ENCODE measurements around the gene CERS6.
"Not testable (repeated sequence)": the region's sequence is repeated elsewhere in the genome, so short reads cannot be mapped to it uniquely, and the experiment has no call there.

Gene CERS6

DNA sequence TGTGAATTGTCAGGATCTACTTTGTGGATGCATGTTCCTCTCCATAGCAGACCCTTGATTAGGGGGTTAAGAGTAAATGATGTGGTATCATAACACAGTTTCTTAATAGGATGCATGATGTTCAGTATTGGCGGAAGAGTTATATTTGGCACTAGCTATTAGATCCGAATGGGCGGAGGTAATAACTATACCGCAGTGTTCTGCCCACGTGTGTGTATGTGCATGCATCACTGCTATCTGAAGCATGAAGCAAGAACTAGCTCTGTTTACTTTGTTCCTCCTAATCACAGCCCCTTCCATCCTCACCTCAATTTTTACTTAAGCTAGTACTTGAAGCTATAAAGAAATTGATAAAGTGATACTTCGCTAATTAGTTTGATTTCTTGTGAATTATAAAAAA is 186.8 kb downstream of the CERS6 start:
- DNase-seq (ENCODE audit: low spot score): no peak

DNA sequence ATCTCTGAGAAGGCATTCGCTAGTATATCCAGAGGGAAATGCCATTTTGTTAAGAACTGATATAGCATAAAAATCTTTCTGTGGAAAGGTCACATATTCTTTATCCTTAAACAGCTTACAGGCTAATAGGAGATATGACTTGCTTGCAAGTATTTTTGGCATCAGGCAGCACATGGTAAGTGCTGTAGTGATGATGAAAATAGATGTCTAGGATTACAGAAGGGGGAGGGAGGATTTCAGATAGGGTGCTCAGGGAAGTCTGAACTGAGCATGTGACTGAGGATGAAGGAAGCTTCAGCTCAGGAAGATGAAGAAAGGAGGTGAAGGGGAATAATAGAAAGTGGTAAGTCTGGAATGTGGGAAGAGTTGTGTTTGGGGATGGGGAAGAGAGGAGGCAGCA is 187.9 kb downstream of the CERS6 start:
- no peak for DNase-seq (ENCODE audit: low spot score)

DNA sequence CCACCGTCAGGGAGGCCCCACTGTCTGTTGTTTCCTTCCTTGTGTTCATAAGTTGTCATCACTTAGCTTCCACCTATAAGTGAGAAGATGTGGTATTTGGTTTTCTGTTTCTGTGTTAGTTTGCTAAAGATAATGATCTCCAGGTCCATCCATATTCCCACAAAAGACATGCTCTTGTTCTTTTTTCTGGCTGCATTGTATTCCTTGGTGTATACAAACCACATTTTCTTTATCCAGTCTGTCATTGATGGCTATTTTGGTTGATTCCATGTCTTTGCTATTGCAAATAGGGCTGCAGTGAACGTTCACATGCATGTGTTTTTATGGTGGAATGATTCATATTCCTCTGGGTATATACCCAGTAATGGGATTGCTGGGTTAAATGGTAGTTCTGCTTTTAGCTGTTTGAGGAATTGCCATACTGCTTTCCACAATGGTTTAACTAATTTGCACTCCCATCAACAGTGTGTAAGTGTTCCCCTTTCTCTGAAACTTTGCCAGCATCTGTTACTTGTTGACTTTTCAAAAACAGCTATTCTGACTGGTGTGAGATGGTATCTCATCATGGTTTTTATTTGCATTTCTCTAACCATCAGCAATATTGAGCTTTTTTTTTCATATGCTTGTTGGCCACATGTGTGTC is 189.7 kb downstream of the CERS6 start:
- DNase-seq (ENCODE audit: low spot score): no peak

DNA sequence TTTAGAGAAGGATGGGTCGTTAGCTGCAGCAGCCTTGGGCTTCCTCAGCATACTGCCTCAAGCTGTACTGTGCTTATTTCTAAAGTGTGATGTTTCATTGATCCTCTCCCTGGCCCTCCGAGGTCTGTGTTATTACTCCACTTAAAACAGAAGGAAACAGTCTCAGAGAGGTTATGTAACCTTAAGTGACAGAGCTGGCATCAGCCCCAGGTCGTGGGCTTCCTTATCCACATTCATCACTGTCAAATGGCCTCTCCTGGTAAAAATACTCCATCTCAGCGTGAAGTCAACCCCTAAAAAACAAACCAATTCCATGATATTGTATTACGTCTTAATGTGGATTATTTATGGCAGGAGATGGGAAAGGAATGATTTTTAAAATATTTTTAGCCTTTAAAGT is 193.0 kb downstream of the CERS6 start:
- no peak for DNase-seq (ENCODE audit: low spot score)

DNA sequence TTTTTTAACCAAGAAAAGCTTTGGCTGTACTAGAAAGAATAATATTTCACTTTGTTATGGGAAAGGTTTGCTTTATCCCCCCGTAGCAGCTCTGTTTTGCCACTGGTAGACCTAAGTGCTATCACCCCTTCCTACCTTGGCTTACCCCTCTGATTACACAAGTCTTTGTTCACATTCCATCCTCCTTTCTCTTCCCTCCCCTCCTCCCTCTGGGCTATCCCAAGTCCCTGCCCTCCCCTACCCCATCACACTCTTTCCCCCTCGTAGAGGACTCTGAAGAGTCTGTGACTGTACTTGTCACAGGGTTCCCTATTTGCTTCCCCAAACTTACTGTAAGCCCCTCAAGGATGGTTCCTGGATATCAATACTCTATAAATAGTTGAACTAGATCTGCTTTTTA is 193.5 kb downstream of the CERS6 start:
- no peak for DNase-seq (ENCODE audit: low spot score)

DNA sequence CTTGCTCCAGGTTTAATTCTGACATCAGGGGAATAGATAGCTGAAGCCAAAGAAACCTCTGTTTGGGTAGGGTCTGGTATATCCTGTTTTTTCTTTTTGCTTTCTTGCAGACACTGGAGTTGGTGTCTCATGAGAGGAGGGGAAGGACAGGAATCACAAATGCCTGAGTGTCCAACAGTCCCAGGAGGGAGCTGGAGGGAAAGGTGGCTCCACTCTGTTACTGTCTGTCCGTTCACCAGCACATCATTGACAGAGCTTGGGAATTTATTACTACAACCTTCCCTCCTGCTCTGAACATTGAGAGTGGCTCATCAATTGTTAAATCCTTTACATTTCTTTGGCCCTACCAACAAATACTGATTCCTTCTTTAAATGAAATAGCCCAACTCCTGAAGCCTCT is 194.1 kb downstream of the CERS6 start:
- no peak for DNase-seq (ENCODE audit: low spot score)

DNA sequence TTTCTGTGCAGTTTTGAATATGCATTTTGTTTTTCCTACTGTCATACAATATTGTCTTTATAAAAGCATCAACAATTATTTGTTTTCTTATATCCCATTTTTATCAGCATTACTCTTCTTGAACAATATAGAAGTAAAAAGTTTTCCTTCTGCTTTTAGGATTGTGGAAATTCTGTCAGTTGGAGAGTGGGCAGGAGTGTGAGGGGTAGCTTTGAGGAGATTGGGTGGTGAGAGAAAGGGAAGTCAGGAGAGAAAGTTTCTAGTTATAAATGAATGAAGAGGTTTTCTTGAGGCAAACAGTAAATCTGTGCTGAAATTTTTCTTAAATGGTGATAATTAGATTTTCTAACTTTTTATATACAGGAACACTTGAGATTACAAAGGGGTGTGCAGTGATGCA is 194.7 kb downstream of the CERS6 start:
- no peak for DNase-seq (ENCODE audit: low spot score)

DNA sequence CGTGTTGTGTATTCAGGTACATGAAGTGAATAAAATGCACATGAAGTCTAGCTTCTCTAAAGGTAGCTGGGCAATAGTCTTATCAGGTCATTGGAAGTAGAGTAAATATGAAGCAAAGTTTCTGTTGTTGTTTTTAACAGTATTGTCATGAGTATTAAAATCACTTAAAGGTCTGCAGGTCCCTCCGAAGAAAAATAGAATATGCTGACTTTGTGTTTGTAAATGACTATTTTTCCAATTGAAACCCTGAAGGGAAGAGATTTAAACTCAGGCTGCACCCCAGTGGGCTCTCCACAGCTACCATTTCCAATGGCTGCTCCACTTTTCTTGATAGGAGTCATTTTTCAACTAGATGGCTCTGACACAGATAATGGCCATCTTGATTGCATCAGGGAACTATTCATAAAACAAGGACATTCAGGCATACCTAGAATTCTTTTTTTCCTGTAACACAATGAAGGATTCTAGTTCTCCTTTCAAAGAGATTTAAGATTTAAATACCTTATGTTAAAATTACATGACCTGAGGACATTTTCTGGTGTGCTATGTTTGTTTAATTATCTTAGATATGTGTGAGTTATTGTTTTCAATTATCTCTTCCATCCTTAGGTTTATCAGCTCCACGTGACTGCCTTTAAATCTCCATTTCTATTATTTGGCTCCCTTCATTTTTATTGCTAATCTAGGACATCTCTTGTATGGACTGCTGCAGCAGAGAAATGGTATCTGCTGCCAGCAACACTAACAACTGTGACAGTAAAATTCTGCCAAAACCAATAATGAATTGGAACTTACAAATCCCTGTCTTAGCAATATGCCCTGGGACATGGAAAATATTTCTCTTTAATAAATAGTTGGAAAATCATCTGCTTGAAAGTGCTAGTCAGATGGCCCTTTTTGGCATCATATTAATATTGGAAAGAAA is 197.2 kb downstream of the CERS6 start:
- DNase-seq (ENCODE audit: low spot score): no peak

DNA sequence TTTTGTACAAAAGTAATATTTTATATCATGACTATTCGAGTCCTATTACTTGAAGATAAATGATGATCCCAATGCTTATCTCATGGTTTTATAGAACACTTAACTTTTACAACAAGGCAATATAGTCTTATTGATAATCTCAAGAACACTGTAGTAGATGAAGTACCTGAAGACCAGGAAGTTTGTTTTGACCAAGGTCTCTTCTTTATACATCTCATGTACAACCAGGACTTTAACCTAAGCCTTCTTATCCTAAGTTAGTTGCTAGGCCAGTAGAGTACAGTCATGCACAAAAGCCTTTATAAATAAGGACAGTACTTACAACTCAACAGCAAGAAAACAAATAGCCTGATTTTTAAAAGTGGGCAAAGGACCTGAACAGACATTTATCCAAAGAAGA is 198.6 kb downstream of the CERS6 start:
- DNase-seq (ENCODE audit: low spot score): no peak

DNA sequence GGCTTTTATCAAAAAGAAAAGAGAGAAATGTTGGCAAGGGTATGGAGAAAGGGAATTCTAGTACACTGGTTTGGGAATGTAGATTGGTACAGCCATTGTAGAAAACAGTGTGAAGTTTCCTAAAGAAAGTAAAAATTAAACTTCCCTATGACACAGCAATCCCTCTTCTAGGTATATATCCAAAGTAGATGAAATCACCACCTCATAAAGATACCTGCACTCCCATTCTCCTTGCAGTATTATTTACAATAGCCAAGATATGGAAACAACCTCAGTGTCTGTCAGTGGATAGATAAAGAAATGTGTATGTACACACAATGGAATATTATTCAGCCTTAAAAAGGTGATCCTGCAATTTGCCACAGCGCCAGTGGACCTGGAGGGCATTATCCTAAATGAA is 199.1 kb downstream of the CERS6 start:
- no peak for DNase-seq (ENCODE audit: low spot score)

DNA sequence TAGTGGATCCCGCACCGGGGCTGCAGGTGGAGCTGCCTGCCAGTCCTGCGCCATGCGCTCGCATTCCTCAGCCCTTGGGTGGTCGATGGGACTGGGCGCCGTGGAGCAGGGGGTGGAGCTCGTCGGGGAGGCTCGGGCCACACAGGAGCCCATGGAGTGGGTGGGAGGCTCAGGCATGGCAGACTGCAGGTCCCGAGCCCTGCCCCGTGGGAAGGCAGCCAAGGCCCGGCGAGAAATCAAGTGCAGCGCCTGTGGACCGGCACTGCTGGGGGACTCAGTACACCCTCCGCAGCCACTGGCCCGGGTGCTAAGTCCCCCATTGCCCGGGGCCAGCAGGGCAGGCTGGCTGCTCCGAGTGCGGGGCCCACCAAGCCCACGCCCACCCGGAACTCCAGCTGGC is 201.3 kb downstream of the CERS6 start:
- not testable (repeated sequence) for DNase-seq (ENCODE audit: low spot score)

DNA sequence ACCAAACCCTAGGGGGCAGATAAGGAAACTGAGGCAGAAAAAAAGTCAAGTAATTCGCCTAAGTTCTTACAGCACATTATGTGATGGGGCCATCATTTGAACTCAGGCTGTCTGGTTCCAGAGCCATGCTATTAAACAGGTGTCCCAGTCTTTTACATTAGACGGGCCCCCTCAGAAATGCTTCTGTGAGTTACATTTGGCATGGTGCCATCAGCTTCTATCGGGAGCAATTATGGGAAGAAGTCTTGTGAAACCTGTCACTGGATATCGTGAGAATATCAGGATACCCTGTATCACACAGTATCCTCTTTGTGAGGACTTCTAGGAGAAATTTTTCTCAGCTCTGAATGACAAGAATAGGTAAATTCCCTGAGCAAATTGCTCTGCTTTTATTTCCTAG is 202.6 kb downstream of the CERS6 start:
- DNase-seq (ENCODE audit: low spot score): no peak

DNA sequence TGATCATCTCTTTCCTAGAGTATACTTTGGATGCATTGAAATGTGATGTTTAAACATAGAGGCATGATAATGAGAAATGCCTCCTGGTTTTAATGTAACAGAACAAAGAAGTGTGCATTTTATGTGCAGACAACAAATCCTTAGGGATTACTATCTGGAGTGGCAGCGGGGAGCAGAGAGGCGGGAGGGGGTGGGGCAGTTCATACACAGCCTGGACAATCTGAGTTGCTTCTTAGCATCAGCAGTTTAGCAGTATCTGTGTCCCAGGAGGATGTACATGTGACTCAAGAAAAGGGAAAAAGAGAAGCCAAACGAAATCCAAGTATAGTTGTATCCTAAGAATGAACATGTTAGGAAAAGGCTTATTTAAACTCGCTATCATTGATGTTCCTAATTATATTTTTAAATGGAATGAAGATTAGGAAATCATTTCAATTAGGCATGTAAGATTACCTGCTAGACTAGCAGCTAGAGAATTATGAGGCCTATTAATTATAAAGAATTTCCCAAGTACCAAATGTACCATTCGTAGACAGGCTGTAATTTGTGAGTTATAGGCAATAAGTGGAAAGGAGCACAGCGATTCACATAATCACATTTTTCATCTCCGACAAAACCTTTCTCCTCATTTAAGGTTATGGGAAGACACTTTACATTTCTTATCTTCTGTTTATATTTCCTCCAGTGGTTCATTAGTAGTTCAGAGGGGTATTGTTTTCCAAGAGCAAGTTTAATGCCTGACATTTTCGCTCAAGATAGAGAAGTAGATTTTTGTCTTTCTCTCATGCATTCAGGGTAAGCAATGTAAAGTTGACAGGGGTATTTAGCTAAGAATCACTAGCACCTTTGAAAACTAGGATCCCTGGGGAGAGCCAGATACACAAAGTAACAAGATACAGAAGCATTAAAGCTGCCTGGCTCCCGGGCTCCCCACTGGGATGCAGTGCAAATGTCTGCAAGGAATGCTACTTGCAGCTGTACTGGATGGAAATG is 205.1 kb downstream of the CERS6 start:
- no peak for DNase-seq (ENCODE audit: low spot score)

DNA sequence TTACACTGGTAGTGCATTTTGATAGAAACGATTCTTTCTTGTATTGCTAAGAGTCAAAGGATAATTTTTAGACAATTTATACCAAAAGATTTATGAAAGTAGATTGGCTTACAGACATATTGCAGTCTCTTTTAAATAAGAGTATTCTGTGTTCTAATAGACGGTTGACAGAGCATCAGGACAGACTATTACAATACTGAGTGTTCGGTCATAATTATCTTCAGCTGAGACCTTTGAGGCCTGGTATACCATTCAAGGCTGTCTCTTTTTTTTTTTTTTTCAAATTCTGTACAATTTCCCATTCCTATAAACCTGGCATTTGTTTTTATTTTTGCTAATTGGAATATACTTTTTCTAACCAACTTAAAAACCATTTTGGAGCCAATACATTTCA is 205.8 kb downstream of the CERS6 start:
- DNase-seq (ENCODE audit: low spot score): no peak

DNA sequence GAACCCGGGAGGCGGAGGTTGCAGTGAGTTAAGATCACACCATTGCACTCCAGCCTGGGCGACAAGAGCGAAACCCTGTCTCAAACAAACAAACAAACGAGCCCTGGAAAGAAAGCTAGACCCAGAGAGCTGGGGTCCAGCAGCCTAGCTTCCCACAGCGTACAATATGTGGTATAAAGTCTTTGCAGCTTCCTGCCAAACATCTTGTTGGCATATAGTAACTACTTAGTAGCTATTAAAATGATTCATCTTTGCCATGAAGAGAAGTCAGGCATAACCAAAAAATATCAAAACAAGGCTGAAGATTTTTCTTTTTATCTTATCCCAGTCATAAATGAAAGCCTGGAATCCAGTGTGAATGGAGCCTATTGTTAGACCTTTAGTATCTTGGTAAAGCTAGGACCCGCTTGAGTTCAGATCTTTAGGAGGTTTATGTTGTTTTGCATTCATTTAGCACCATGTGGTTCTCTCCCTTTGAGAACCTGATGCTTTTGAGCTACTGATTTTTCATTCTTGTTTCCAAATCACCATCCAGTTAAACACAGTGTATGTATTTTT is 206.7 kb downstream of the CERS6 start:
- DNase-seq (ENCODE audit: low spot score): no peak

DNA sequence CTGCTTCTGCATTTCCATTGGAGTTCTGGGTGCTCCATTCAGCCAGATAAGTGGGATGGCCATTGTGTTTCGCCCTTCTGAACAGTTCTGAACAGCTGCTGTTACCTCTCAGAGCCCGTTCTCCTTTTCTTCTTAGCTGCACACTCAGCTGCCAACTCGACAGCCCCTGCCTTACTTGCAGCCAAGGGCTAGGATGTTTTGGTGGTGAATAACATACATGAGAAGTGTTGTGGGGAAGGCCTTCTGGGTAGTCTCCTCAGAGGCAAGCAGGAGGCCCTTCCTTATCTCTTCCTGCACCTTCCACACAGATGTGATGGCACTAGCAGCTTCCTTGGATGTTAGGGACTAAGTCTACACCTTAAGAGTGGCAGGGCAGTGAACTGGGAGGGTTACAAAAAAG is 207.9 kb downstream of the CERS6 start:
- DNase-seq (ENCODE audit: low spot score): no peak

DNA sequence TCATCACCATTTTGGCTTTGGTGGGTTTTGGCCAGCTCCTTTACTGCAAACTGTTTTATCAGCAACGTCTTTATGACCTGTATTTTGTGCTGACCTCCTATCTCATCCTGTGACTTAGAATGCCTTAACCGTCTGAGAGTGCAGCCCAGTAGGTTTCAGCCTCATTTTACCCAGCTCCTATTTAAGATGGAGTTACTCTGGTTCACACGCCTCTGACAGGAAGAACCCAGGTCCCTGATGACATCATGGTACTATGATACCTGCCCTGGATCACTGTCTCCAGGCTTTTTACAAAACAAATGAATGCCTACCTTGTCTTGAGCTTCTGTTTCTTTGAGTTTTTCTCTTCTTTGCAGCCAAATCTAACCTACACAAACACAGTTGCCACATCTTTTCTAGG is 208.6 kb downstream of the CERS6 start:
- not testable (repeated sequence) for DNase-seq (ENCODE audit: low spot score)

DNA sequence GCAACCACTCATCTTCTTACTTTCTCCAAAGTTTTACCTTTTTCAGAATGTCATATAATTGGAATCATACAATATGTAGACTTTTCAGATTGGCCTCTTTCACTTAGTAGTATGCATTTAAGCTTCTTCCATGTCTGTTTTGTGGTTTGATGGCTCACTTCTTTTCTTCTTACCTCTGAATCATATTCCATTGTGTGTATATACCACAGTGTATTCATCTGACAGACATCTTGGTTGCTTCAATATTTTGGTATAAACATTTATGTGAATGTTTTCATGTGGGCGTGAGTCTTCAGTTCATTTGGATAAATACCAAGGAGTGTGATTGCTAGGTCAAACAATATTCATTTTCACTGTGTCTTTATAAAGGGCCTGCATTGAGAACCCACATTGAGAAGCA is 210.3 kb downstream of the CERS6 start:
- peak; percentile 15 for DNase-seq (ENCODE audit: low spot score)

DNA sequence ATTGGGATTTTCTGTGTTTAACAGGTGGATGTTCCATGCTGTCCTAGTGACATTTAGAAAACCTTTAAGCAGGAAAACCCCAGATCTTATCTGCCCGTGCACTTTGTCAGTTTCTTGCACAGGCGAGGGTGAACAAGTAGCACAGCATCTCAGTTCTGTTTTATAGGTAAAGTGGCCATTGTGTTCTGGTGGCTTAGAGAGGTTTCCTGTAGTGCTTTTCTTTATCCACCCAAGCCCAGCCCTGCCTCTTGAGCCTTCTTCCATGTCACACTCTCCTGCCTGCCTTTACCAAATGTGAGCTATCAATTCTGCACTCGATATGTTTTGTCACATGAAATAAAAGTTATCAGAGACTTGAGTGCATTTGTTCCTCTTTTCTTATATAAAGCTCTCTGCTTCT is 211.1 kb downstream of the CERS6 start:
- DNase-seq (ENCODE audit: low spot score): no peak

DNA sequence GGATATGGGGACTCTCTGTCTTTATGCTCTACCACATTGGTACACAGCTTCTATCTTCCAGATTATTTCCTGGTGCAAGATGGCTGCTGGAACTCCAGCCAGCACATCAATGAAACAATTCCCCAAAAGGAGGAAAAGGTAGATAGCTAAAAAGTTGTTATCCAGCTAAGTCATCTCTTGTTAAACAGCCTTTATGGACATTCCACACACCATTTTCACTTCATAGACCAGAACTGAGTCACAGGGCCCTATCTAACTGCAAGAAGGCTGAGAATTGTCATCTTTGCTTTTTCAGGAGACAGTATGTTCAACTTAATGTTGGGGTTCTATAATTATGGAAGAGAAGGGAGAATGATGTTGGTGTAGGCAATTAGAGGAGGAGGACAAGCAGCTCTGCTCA is 213.1 kb downstream of the CERS6 start:
- peak; percentile 10 for DNase-seq (ENCODE audit: low spot score)

DNA sequence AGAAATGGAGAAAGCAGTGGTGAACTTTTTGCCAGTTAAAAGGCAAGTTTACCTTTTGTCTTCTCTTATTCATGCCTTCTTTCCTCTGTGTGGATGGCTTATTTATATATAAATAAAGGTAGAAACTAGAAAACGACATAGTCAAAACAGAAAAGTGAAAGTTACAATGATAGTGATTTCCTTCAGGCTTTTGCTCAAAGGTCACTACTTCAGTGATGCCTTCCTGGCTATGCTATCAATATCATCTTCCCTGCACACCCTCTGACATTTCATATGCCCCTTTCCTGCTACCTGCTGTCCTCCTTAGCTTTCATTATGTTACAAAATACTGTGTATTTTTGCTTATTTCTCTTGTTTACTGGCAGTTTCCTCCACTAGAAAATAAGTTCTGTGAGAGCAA is 214.4 kb downstream of the CERS6 start:
- no peak for DNase-seq (ENCODE audit: low spot score)

DNA sequence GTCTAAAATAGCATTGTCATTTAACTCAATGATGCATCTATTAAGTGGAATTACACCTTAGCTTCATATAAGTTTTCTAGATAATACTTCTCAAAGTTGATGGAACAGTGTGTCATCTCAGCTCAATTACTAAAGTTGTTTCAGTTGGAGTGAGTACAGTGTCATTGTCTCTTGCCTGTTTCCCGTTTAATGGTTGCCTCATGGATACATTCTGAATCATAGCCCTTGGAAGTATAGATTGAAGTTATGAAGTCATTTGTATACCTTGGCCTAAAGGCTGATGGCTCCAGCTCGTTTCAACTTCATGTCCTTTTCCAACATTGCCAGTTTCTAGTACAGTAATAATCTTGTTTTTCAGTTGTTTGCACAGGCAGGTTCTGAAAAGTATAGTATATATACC is 215.9 kb downstream of the CERS6 start:
- DNase-seq (ENCODE audit: low spot score): no peak
